DND-41 (cell line): ENCODE data around the gene C11orf58.

Source experiments
- EZH2 ChIP-seq: IDR thresholded peaks from 3 replicates; pipeline ENCODE4 v1.6.1; 2012; ENCODE audit warnings: borderline replicate concordance, low read depth, mild to moderate bottlenecking, moderate library complexity, low read length, inconsistent platforms; ENCODE audit not compliant: severe bottlenecking
- TF ChIP-seq, protein P1 (sequence below): IDR thresholded peaks from 2 replicates; pipeline ENCODE4 v1.5.1; 2012; ENCODE audit warnings: borderline replicate concordance, low read length, moderate library complexity, mild to moderate bottlenecking; ENCODE audit not compliant: poor library complexity, severe bottlenecking; ENCODE audit errors: extremely low read depth

DNA sequence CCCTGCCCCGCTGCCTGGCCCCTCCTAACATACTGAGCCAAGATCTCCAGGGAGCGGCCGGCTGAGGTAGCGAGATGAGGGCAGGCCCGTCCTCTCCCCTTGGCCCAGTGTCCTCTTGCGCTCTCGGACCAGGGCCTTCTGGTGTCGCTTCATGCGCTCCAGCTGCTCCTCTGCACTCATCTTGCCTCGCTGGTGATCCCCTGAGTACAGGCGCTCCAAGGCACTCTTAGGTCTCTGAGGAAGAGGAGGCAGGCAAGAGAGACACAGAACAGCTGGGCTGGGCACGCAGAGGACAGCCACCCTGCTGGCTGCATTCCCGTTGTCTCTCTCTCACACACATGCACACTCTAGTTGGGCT lies 50.6 kb downstream of the C11orf58 start:
- no peak for TF ChIP-seq EZH2
- TF ChIP-seq, protein P1, sequence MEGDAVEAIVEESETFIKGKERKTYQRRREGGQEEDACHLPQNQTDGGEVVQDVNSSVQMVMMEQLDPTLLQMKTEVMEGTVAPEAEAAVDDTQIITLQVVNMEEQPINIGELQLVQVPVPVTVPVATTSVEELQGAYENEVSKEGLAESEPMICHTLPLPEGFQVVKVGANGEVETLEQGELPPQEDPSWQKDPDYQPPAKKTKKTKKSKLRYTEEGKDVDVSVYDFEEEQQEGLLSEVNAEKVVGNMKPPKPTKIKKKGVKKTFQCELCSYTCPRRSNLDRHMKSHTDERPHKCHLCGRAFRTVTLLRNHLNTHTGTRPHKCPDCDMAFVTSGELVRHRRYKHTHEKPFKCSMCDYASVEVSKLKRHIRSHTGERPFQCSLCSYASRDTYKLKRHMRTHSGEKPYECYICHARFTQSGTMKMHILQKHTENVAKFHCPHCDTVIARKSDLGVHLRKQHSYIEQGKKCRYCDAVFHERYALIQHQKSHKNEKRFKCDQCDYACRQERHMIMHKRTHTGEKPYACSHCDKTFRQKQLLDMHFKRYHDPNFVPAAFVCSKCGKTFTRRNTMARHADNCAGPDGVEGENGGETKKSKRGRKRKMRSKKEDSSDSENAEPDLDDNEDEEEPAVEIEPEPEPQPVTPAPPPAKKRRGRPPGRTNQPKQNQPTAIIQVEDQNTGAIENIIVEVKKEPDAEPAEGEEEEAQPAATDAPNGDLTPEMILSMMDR, result no peak
